Activated naive CD4-positive, alpha-beta T cell treated with anti-CD3 and anti-CD28 coated beads, Interleukin-2, amount 50 U/mL, for 16 hours (primary cell): ENCODE measurements around the gene TMEM132D.

Source experiments
- DNase-seq: peaks from one replicate; pipeline ENCODE4 v3.0.0-alpha.2; 2020

TMEM132D gene

DNA sequence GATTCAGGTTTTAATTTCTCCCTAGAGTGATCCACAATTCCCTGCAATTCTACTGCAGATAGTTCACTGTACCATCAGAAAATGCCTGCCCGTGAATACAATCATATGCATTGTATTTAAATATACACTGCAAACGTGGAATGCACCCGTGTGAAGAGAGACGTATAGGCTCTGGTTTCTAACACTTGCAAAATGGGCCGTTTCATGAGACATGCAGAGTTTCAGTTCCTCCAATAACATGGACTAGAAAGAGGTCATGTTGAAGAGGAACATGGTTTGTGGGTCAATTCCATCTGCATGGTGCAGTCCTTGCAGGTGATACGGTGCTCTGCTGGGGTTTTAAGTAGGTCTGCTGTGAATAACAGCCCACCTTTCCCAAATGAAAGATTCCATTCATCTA, 373.3 kb downstream of the TMEM132D start:
- no peak for DNase-seq

DNA sequence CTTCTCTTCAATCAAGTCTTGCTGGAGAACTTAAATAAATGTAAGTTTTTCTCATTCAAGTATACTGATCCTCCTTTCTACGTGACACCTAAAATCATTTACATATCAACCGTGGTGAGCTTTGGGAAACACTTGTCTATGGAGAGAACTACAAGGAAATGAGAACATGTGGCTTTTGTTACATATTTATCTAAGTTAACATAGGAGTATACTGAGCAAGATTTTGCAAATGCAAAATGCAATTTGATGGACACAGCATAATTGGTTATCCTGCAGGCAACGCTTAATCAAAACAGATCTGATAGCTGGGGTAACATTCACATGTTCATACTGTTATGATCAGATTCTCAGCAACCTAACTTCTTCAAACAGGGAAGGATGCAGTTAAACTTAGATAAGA, 376.3 kb downstream of the TMEM132D start:
- DNase-seq = no peak

DNA sequence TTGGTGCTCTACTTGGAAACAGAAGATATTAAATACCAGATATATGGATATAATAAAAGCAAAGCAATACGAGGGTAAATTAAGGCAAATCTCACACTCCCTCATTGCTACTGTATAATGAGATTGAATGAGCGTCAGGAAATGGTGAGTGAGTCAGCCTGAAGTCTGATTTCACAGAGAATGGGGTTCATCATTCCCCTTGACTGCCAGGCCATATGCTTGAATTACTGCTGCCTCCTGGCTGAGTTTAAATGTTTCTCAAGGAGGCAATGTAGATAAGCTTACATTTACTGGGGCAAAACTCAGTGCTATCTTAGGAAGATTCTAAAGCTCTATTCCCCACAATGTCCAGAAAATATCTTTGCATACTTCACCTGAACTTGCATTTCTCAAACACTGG, 380.2 kb downstream of the TMEM132D start:
- DNase-seq = no peak

DNA sequence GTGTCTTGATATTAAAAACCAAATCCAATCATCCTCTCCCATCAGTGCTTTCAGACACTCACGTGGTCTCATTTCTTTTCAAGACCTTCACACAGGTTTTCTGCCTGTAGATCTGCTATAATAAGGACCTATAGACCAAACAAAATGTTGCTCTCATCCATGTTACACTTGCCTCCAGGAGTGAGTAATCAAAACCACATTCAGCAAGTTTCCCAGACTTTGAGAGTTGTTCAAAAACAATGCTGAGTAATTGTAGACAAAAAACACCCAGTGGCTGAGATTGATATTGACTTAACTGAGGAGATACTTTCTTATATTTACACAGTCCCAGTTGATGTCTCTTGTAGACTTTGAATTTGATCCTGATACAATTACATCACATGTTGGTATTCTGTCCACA, 383.1 kb downstream of the TMEM132D start:
- no peak for DNase-seq

DNA sequence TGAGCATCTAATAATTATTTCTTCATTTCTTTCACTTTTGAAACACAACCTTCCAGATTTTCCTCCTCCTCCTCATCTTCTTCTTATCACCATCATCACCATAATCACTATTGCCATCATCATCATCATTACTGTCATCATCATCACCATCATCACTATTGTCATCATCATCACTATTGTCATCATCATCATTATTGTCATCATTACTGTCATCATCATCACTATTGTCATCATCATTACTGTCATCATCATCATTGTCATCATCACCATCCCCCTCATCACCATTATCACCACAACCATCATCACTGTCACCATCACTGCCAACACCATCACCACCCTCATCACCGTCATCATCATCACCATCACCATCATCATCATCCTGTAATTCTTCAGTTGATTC, 400.0 kb downstream of the TMEM132D start:
- DNase-seq = no peak

DNA sequence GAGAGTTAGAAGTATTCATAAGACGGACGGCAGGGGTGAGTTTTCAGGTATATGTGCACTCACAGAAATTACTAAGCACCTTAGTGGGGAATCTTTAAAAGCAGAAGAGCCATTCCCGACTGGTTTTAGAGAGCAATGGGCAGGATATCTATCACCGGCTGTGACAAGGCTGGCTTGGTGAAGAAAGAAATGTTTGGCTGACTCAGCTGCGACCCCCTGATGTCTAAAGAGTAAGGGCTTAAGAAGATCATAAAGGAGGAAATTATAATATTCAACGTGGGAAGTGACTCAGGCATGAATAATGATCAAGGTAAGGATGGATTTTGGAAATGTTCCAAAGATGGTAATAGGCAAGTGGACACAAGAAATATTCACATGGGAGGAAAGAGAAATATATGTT, 407.6 kb downstream of the TMEM132D start:
- no peak for DNase-seq

DNA sequence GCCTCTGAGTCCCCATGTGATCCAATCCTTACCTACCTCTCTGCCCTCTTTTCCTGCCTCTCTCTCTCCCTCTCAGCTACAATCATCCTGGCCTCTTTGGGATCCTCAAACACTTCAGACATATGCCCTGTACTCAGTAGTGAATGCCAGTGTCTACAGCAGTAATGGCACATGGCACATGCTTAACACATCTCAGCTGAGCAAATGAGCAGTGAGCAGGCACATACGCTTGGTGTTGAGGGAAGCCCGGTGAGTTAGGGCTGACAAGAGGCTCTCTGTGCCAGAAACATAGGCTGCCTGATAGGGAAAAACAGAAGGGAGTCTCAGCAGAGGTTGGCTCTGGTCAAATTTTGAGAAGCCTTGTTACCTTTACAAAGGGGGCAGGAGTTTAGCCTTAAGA, 409.1 kb downstream of the TMEM132D start:
- DNase-seq = no peak

DNA sequence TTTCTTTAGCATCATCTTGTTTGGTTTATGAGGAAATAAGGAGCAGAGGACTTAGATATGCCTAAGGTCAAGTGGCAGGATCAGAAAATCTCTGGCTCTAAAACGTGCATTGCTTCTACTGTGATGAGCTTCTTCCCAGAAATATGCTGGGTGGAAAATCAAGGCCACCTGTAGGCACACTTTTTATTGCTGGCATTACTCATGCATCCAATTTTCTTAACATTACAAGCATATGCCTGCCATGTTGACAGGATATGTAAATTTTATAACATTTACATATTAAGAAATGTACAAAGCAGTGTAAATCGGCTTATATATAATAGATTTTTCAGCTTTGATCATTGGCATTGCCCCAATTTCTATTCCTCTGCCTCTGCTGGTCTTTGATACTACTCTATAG, 409.6 kb downstream of the TMEM132D start:
- no peak for DNase-seq

DNA sequence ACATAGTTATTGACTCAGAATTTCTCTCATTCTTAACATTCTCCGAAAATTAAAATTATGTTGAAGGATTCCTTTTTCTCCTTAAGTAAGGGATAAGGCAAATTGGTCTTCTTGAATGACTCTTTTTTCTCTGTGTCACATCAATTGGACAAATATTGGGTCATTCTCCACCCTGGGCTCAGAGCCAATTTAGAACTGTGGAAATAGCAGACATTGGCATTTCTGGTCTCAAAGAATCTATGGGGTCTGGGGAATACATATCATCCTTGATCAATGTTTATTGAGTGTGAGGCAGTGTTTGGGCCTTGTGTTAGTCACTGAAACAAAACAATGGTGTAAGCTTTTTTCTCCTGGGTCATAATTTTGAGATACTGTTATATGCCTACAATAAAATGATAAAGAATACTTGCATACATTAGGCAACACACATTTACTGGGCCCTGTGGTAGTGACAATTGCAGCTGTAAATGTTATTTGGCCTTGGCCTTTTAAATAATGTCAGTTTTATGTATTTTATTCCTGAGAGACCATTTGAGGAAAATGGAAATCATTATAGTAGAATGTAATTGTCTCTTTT, 414.6 kb downstream of the TMEM132D start:
- DNase-seq = no peak

DNA sequence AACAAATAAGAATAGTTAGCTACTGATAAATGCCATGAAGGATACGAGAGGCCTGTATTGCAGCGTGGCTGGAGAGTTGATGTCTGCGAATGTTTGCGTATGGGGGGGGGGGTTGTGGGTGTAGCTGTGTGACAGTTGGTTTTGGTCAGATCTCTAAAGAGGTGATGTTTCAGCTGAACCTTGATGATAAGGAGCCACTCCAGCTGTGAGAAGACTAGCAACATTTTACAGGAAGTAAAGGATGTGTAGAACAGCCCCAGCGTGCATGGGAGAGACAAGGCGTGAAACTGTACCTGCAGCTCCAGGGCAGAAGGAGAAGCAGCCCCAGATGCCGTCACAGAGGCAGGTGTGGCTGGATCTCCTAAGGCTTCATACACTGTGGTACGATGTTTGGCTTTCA, 416.9 kb downstream of the TMEM132D start:
- no peak for DNase-seq

DNA sequence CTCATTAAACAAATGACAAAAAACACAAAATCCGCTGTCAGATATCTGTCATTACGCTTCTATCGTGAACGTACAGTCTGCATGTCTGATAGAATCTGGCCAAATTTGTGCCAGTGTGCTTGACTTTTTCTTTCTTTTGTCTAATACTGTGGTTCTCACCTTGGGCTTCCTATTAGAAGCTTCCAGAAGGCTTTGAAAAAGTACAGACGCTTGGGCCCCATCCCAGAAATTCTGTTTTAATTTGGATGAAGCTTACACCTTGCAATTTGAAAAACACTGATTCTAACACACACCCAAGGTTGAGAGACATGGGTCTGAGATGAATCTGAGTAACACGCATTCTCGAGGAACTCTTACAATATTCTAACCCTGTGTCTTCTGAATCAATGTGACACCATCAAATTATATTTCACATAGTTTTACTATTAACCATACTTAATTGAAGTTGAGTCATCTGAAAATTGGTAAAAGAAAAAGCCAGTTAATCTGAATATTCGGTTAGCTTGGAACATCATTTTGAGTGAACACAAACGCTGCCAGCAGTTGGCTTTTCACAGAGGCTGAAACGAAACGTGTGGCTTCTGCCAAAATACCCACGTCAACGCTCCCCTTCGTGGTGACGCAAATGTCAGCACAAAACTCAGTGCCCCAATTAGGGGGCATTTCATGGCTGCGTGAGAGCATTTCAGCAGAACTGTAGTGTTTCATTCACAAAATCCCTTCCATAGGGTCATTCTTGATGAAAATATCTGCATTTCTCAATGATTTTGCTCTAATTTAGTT, 420.5 kb downstream of the TMEM132D start:
- no peak for DNase-seq

DNA sequence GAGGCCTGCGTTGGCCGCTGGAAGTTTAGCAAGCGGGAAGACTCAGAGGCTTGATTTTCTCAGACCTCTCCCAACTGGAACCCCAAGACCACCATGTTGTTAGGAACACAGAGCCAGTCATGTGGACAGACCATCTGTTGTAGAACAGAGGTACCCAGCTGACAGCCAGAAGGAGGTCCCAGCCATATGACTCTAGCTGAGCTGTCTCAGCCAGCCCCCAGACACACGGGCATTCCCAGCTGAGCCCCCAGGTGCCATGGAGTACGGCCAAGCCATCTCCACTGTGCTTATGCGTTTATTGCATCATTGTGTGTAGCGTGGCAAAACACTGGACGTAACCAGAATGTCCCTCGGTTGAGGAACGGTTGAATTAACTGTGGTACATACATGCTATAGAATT, 421.9 kb downstream of the TMEM132D start:
- no peak for DNase-seq

DNA sequence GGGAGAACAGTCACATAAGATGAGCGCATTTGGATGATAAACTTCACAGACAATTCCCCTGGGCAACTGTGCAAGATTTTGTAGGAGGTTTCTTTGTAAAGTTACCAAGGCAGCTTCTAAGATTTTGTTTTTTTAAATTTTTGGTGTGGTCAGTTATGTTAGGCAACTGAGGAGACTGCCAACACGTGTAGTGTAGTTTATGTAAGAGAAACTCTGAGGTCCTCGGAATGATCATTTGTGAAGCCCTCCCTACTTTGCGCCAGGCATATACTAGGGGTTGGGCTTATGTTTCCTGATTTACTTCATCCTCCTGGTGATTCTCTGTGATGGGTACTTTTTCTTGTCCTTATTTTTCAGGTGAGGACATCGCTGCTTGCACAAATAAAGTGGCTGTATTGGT, 433.6 kb downstream of the TMEM132D start:
- no peak for DNase-seq

DNA sequence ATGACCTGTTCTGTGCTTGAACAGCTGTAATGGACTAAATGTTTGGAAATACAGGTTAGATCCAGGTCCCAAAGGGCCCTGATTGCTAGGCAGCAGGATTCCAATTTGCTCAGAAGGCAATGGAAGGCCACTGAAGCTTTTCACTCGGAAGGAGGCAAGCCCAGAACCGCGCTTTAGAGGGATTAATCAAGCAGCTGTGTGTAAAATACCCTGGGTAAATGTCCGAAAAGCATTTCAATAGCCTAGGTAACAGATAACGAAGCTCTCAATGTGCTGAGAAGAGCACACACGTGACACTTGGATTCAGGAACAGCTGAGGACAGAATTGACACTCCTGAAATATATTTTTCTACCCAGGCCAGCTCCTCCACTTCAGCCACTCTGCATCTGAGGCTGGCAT, 436.1 kb downstream of the TMEM132D start:
- no peak for DNase-seq

DNA sequence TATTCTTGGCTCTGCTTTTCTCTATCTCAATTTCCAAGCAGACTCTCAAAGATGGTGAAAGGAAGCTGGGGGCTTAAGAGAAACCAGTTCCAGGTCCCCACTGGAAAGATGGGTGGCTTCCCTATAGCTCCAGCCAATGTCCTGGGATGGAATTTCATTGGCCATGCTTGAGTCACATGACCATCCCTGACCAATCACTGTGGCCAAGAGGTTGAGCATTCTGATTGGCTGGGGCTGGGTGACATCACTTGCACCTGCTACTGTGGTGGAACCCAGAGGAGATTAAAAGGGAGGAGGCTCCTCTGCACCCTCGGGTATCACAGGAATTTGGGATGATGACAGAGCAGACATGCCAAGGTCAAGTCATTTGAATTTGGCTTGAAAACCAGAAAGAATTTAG, 436.5 kb downstream of the TMEM132D start:
- no peak for DNase-seq

DNA sequence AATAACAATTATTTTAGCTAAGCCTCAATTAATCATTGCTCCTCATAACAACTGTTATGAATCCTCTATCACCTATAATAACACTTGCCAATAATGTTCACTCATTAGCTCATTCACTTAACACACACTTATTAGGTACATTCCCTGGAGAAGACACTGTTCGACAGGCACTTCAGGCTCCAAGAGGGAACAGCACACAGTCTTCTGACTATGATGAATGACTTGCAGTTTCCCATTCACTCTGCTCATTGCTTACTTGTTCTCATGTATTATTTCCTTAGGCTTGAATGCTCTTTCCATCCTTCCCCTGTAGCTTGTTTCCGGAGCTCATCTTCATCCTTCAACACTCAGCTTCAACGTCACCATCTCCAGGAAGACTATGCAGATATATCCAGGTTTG, 437.3 kb downstream of the TMEM132D start:
- no peak for DNase-seq

DNA sequence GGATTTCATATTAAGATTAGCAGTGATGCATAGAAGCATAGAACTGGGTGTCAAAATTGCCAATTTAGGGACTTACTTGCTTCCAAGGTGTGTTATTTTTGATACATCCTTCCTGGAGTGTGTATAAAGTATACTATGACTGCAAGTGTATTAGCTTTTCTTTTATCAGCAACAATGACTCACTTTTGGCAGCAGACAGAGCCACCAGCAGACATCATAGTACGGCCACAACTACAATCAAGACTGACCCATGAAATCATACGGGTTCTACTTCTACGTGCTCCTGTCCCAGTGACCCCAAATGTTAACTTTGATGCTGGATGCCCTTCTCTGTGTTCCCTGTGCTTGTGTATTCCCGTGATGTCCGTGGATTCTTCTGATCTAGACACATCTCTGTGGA, 443.9 kb downstream of the TMEM132D start:
- DNase-seq = no peak

DNA sequence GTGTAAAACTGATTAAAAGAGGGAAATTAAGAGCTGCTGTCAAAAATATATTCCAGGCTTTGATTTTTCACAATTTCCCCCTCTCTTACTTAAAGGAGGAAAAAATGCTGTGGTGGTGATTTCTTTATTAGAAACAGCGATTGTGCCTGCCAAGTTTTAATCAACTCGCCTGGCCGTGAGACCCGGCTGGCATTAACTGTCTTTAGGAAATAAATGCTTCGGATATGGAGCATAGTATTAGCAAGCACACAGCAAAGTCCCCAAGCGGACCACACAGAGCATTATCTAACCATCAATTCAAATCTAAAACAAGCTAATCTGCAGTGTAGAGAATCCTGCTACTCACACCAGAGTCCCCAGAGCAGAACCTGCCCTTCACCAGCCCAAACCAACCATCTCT, 457.1 kb downstream of the TMEM132D start:
- no peak for DNase-seq

DNA sequence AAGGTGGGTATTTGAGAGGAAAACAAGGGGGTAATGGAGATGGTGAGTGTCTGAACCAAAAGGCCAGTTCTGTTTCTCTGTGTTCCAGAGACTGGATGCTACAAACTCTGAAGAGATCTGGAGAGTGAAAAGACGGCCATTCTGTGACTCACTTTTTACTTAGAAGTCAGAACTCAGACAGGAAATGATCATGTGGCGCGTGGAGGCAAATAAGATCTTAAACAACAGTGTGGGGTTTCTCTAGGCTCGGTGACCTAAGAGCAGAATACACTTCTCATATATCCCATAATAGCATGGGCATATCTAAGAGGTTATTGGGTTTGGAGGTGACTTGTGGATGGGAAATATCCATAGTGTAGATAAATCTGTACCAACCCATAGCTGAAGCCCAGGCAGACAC, 463.5 kb downstream of the TMEM132D start:
- DNase-seq = no peak

DNA sequence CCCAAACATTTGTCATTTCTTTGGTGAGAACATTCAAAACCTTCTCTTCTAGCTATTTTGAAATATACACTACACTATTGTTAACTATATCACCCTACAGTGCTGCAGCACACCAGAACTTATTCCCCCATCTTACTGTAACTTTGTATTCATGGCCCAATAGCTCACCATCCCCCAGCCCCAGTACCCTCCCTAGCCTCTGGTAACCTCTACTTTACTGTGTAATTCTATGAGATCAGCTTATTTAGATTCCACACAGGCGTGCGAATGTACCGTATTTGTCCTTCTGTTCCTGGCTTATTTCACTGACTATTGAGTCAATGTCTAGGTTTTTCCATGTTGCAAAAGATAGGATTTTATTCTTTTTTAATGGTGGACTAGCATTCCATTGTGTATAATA, 469.0 kb downstream of the TMEM132D start:
- no peak for DNase-seq

DNA sequence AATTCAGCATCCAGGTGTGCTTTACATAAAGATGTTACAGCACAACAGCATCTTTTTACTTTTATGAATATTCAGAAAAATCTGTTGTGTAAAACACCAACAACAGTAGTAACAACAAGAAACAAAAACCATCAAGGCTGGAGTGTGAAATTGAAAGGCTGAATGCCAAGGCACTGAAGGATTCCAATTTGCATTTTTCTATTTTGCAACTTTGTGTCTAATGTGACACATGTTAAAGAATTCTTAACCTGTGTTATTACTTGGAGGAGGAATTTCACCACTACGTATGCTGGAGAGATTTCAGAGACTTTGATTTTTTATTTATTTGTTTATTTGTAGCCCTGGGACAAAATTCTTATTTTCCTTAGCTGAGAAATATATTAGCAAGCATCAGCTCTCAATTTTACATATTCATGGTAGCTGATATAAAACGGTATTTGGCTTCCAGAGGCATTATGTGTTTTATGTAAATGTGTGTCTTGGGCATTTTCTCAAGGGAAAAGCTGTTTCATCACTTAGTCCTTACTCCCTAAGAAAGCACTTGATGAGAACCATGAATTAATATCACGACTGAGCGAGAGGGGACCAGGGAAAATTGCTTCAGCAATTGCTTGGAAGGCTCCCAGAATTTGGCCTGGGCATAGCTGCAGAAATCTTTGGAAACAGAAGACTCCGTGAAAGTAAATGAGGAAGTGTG, 475.4 kb downstream of the TMEM132D start:
- DNase-seq = no peak

DNA sequence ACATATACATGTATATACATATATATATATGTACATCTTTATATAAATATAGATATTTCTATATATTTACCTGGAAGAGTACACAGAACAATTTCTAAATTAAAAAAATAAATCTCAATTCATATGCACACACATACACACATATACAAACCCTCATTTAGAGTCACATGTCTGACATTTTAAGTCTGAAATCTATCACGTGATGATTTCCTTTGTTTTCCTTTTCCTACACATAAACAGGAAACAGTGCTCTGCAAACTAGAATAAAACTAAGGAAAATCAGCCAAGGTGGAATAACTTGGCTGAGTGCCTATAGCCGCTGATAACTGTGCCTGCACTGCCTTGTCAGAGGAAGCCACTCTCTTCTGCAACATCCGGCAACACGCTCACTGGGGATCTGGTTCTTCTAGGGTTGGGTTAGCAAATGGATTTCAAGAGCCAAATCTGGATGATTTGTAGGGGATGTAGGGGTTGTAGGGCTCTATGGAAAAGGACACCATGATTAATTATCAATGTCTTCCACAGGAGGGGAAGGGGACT, 480.7 kb downstream of the TMEM132D start:
- DNase-seq = no peak

DNA sequence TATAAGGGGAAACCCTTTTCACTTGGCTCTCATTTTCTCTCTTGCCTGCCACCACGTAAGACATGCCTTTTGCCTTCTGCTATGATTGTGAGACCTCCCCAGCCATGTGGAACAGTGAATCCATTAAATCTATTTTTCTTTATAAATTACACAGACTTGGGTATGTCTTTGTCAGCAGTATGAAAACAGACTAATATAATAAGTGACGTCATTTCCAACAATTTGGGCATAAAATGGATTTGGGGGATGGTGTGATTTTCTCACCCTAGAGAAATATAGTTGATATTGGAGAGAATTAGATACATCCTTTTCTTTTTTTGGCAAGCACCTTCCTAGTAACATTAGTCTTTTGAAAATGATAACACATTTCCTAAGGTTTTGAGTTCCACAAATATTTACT, 490.5 kb downstream of the TMEM132D start:
- DNase-seq = no peak

DNA sequence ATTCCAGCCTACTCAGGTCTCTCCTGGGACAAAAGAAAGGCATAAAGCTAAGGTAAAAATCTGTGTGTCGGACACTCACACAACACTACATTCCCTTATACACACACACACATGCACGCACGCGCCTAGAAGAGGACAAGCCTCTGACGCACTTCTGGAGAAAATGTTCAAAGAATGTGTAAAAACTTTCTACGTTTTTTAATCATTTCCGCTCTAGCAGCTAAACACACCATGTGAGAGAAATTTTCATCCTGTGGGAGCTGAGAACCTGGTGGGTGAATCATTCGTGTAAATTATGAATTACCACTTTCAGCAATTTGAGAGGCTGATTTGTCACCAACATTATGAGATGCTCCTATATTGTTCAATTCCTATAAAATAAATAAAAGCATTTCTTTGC, 494.5 kb downstream of the TMEM132D start:
- DNase-seq = no peak
